B cell (primary cell): ENCODE measurements around the gene TBCD. TPM values are rescaled to one million over a fixed set of nuclear protein-coding genes. Genes with fewer than 3 reads are reported as not detected.

ENCODE experiments used
- ATAC-seq: fragments of 200-7000 bp; cut with Tn5 transposase; one replicate; pipeline ENCODE4 v1.10.0; 2021; ENCODE audit warnings: low read depth, mild to moderate bottlenecking, moderate number of reproducible peaks, moderate library complexity
- CTCF ChIA-PET: fragments of 350-600 bp; sonication (Branson Sonifier 250); formaldehyde crosslinking; loops from one replicate; lab custom pipeline; 2021; ENCODE audit warnings: antibody characterized with exemption, inconsistent platforms; lab: Charles Lee
- POLR2A ChIA-PET: fragments of 350-600 bp; sonication (Branson Sonifier 250); formaldehyde crosslinking; loops from one replicate; lab custom pipeline; 2021; ENCODE audit warnings: antibody characterized with exemption; lab: Charles Lee
- DNase-seq: peaks from one replicate; pipeline ENCODE4 v3.0.0; 2013
- H2AFZ ChIP-seq: 2 replicates; pipeline ENCODE4 v1.6.1; 2012; ENCODE audit warnings: mild to moderate bottlenecking, low read depth, low read length; ENCODE audit not compliant: insufficient read depth, poor library complexity, severe bottlenecking
- H3K27ac ChIP-seq, 2 donors: 1 replicate in 1 of 2; 2 replicates in 1 of 2; pipeline ENCODE4 v1.5.1; 2012 to 2013; ENCODE audit warnings: low read length in 2 of 2, mild to moderate bottlenecking in 2 of 2, moderate library complexity in 1 of 2
- H3K27me3 ChIP-seq, 4 experiments: fragments of 200-600 bp in 1 of 4; sonication (generic) in 1 of 4; replicated peaks in 1 of 4; 1 replicate in 2 of 4; 2 replicates in 2 of 4; pipeline versions ENCODE4 v1.6.1 to v1.7.0; 2013 to 2016; ENCODE audit warnings: low read length in 3 of 4, mild to moderate bottlenecking in 2 of 4, mixed read lengths in 1 of 4, moderate library complexity in 1 of 4; ENCODE audit not compliant: insufficient read depth in 4 of 4, control insufficient read depth in 3 of 4; ENCODE audit errors: control extremely low read depth in 1 of 4
- H3K36me3 ChIP-seq, 2 experiments: replicated peaks in 1 of 2; 1 replicate in 1 of 2; 2 replicates in 1 of 2; pipeline versions ENCODE4 v1.6.1 to v1.7.1; 2013; ENCODE audit warnings: low read length in 1 of 2; ENCODE audit not compliant: insufficient read depth in 2 of 2, control insufficient read depth in 1 of 2; ENCODE audit errors: control extremely low read depth in 1 of 2, extremely low read depth in 1 of 2
- H3K4me1 ChIP-seq, 2 donors: fragments of 200-600 bp in 1 of 2; sonication (generic) in 1 of 2; 1 replicate in 1 of 2; 2 replicates in 1 of 2; pipeline versions ENCODE4 v1.5.1 to v1.6.1; 2013 to 2017; ENCODE audit warnings: low read length in 2 of 2; ENCODE audit not compliant: control insufficient read depth in 2 of 2, insufficient read depth in 2 of 2
- H3K4me2 ChIP-seq: replicated peaks from 2 replicates; pipeline ENCODE3; 2012; ENCODE audit warnings: mild to moderate bottlenecking, low read depth, low read length; ENCODE audit not compliant: poor library complexity, severe bottlenecking
- H3K4me3 ChIP-seq, 5 experiments: fragments of 200-600 bp in 1 of 5; sonication (generic) in 1 of 5; 1 replicate in 3 of 5; 2 replicates in 2 of 5; pipeline versions ENCODE4 v1.5.1 to v1.7.0; 2011 to 2016; ENCODE audit warnings: low read length in 4 of 5, mild to moderate bottlenecking in 4 of 5, low read depth in 2 of 5, control low read depth in 1 of 5, moderate library complexity in 1 of 5; ENCODE audit not compliant: insufficient read depth in 1 of 5; ENCODE audit errors: control extremely low read depth in 1 of 5, extremely low read depth in 1 of 5
- H3K79me2 ChIP-seq: fragments of 200-600 bp; sonication (generic); one replicate; pipeline ENCODE4 v1.6.0; 2016; ENCODE audit warnings: low read length; ENCODE audit not compliant: control insufficient read depth, insufficient read depth
- H3K9ac ChIP-seq: fragments of 200-600 bp; sonication (generic); 2 replicates; pipeline ENCODE4 v1.6.1; 2017; ENCODE audit warnings: mild to moderate bottlenecking, low read length, moderate library complexity
- H3K9me3 ChIP-seq, 3 donors: one replicate each; pipeline versions ENCODE4 v1.6.1 to v1.7.1; 2013; ENCODE audit warnings: low read length in 2 of 3; ENCODE audit not compliant: control insufficient read depth in 2 of 3, insufficient read depth in 1 of 3; ENCODE audit errors: control extremely low read depth in 1 of 3
- H4K20me1 ChIP-seq: 2 replicates; pipeline ENCODE4 v1.6.0; 2012; ENCODE audit warnings: mild to moderate bottlenecking, low read length; ENCODE audit not compliant: insufficient read depth, control insufficient read depth, poor library complexity, severe bottlenecking
- H3K27ac Mint-ChIP-seq: one replicate; pipeline ENCODE4 v1.8.0; 2021; ENCODE audit warnings: mixed read lengths
- H3K27me3 Mint-ChIP-seq: one replicate; pipeline ENCODE4 v1.8.0; 2021; ENCODE audit warnings: mixed read lengths
- H3K4me1 Mint-ChIP-seq: one replicate; pipeline ENCODE4 v1.8.0; 2021; ENCODE audit warnings: mixed read lengths
- H3K4me3 Mint-ChIP-seq: one replicate; pipeline ENCODE4 v1.8.0; 2021; ENCODE audit warnings: mixed read lengths
- H3K9me3 Mint-ChIP-seq: one replicate; pipeline ENCODE4 v1.8.0; 2022; ENCODE audit warnings: mixed read lengths; ENCODE audit not compliant: insufficient read depth
- CTCF ChIP-seq: fragments of 200-600 bp; IDR thresholded peaks from one replicate; pipeline ENCODE4 v1.8.0; 2022; ENCODE audit warnings: antibody characterized with exemption, mild to moderate bottlenecking
- EZH2 ChIP-seq: IDR thresholded peaks from 2 replicates; pipeline ENCODE4 v1.6.1; 2012; ENCODE audit warnings: borderline replicate concordance, low read depth, mild to moderate bottlenecking, moderate library complexity, low read length; ENCODE audit not compliant: insufficient read depth, poor library complexity, severe bottlenecking
- WGBS: methylation state at CpG from one replicate; pipeline ENCODE4 v1.1.5; 2013; ENCODE audit warnings: missing lambda C conversion rate; ENCODE audit not compliant: insufficient coverage; 5-methylcytosine and 5-hydroxymethylcytosine counted together
- intact Hi-C: fragments of 100-400 bp; cut with micrococcal nuclease; formaldehyde crosslinking; loops from one replicate; pipeline ENCODE4 v1.10.0; 2022
- polyA plus RNA-seq: library from polyadenylated mRNA; depleted of rRNA; stranded (reverse); fragments of >200 nt; gene quantifications from 2 replicates; pipeline ENCODE4 v1.2.3, GENCODE V29; 2012
- total RNA-seq, 2 donors: library from RNA; stranded (reverse); fragments of 120-200 nt in 1 of 2; gene quantifications; 1 replicate in 1 of 2; 2 replicates in 1 of 2; pipeline versions ENCODE4 v1.2.3 to v1.2.4, GENCODE V29; 2013 to 2022

The TBCD gene
- total and polyA plus RNA-seq, 2 donors (not counting 1 experiment from before 2014, with no cell fraction given), result 60.8 to 101 TPM

- ATAC-seq (no peak), DNase-seq (no peak)
- ChIA-PET CTCF (no interaction called here), POLR2A (no interaction called here)
- no peaks in the 10 kb centered on the region for H3K27me3 ChIP-seq
- no peak overlapping the region for H3K9ac ChIP-seq
- TF ChIP-seq EZH2 (no peak), CTCF (no peak)
- no peak overlapping the region for H3K4me2 ChIP-seq
- peaks cover 4% of the 10 kb centered on the region for H3K27me3 Mint-ChIP-seq
- H3K79me2 ChIP-seq, result no peaks in the 10 kb centered on the region
- H3K4me3 Mint-ChIP-seq, result no peak overlapping the region
- peaks cover 11 to 13% of the 10 kb centered on the region in 2 donors for H3K4me1 ChIP-seq
- peaks cover 10% of the 10 kb centered on the region for H3K4me1 Mint-ChIP-seq
- no peaks in the 10 kb centered on the region for H3K9me3 ChIP-seq
- no peaks in the 10 kb centered on the region for H3K9me3 Mint-ChIP-seq
- no peak overlapping the region for H3K4me3 ChIP-seq
- WGBS, result 98% methylated on average over 21 of the region's 24 CpGs
- no peak overlapping the region for H2AFZ ChIP-seq
- H3K27ac Mint-ChIP-seq, result no peak overlapping the region
- H3K27ac ChIP-seq, result no peak overlapping the region
- intact Hi-C loops, result no loop called here
- no peaks in the 10 kb centered on the region for H4K20me1 ChIP-seq
- no peaks in the 10 kb centered on the region for H3K36me3 ChIP-seq
These were observed 93.4 kb downstream of the TBCD start for GRCh38 chr17:82845163-82845807.

- Histone ChIP-seq H3K4me1 (peaks cover 11 to 14% of the 10 kb centered on the region in 2 donors), H4K20me1 (no peaks in the 10 kb centered on the region), H2AFZ (no peak overlapping the region), H3K36me3 (no peaks in the 10 kb centered on the region), H3K4me3 (no peak overlapping the region), H3K4me2 (no peak overlapping the region), H3K79me2 (no peaks in the 10 kb centered on the region), H3K27ac (no peak overlapping the region), H3K9me3 (no peaks in the 10 kb centered on the region), H3K9ac (no peak overlapping the region), H3K27me3 (no peaks in the 10 kb centered on the region)
- intact Hi-C loops, result no loop called here
- no peak for TF ChIP-seq EZH2
- no peak for TF ChIP-seq CTCF
- DNase-seq, result no peak
- ATAC-seq, result no peak
- H3K4me1 Mint-ChIP-seq, result peaks cover 10% of the 10 kb centered on the region
- H3K4me3 Mint-ChIP-seq, result no peak overlapping the region
- POLR2A ChIA-PET, result no interaction called here
- H3K27me3 Mint-ChIP-seq, result peaks cover 4% of the 10 kb centered on the region
- 92% methylated on average over 24 of the region's 25 CpGs for WGBS
- CTCF ChIA-PET, result no interaction called here
- no peak overlapping the region for H3K27ac Mint-ChIP-seq
- no peaks in the 10 kb centered on the region for H3K9me3 Mint-ChIP-seq
These were observed 94.3 kb downstream of the TBCD start for GRCh38 chr17:82846061-82846691.
